GM19238 (cell line): ENCODE measurements around the gene DIPK1B.

Experiments
- DNase-seq: peaks from one replicate; pipeline ENCODE4 v3.0.0; 2011; ENCODE audit warnings: low spot score; ENCODE audit not compliant: insufficient read length

Gene DIPK1B

GRCh38 chr9:136711751-136712689 lies at the start of gene DIPK1B:
Gene DIPK1B, plus strand, starts transcription at chr9:136712572. Its CDS starts 94 bp downstream, at chr9:136712666.
- DNase-seq, result no peak

DNA sequence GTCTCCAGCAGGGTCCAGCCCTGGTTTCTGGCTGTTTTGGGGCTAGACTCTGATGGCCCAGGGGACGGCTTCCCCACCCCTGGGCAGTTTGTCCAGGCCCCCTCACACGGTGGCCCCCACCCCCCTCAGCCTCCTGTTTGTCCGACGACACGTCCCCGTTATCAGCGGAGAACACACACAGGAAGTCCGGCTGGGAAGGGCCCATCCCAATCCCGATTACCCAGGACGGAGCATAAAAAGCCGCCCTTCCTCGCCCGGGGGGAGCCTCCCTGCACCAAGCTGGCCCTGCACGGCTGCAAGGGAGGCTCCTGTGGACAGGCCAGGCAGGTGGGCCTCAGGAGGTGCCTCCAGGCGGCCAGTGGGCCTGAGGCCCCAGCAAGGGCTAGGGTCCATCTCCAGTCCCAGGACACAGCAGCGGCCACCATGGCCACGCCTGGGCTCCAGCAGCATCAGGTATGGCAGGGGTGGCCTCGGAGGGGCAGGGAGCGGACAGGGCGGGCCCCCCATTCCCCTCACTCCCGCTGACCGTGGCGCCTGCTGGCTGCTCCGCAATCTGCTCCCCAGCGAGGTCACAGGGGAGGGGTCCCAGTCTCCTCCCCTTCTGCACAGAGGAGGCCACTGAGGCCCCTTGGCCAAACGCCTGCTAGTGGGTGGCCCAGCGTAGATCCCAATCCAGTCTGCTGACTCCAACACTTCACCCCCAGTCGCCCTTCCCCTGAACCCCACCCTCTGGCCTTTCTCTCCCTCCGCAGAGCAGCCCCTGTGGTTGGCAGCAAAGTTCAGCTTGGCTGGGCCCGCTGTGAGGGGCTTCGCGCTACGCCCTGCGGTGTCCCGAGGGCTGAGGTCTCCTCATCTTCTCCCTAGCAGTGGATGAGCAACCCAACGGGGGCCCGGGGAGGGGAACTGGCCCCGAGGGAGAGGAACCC lies 49.5 kb upstream of the DIPK1B start, which contains the start of gene EGFL7:
TSS of gene EGFL7 (plus strand) at position 261 of the 926 bp plus-strand sequence. CDS start 5,367 bp downstream, outside the sequence.
- DNase-seq, result no peak

DNA sequence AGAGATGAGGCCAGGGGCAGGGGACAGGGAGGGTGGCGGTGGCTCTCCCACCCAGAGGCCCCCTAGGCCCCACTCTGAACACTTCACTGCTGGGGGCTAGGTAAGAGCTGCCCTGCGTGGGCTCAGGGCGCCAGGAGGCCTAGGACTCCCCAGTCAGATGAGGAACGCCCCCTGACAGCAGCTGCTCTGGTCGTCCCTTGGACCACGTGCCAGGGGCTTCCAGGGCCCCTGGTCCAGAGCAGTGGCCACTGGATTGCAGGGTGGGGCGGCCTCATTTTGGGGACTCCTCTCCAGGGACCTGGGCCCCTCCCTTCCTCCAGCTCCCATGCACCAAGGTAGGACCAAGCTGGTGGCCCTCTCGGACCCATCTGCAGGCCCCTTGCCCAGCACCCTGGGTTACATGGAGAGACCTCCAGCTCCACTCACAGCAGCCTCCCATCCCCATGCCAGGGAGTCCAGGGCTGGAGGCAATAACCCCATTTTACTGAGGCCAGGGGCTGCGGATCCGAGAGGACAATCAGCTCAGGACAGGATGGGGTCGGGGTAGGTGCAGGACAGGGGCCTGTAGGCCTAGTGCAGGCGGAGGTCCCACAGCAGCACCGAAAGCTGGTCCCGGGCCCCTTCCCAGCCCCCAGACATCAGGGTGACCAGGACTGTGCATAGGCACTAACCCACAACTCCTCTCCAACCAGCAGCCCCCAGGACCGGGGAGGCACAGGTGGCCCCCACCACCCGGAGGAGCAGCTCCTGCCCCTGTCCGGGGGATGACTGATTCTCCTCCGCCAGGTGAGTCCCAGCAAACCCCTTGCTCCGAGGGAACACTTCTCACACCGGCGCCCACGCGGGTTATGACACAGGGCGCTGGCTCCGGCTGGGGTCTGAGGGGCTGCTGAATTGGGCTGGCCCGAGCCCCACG lies 48.1 kb upstream of the DIPK1B start:
- DNase-seq, result no peak

- no peak for DNase-seq
Measured at GRCh38 chr9:136665111-136665703, 47.2 kb upstream of the DIPK1B start.

GRCh38 chr9:136665704-136666371 lies 46.5 kb upstream of the DIPK1B start:
- no peak for DNase-seq

GRCh38 chr9:136666372-136667213 lies 45.8 kb upstream of the DIPK1B start:
- no peak for DNase-seq

DNA sequence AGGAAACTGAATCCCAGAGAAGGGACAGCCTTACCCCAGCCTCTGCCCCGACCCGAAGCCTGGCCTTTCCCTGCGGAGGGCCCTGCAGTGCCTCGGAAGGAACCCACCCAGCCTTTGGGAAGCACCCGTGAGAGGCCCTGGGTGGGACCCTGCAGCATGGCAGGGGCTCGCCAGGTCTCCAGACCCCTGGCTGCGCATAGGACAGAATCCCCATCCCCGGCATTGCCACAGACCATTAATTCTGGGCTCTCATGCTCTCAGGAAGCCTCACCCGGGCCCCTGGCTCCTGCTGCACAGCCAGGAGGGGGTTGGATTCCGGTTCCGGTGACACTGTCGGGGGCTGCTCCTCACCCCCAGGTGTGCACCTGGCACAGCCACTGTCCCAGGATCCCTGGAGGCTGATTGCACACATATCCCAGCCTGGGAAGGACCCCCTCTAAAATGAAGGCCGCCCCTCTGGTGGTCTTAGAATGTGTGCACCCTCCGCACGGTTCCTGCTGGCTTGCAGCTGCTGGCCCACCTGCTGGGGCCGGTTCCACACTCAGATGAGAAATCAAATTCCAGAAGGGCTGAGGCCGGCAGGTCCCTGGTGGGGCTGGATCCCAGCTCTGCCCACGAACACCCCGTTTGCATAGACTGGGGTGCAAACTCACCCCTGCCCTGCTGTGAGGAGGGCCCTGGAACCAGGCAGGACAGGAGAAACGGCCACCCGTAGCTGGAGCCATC lies 45.0 kb upstream of the DIPK1B start:
- DNase-seq, result no peak

DNA sequence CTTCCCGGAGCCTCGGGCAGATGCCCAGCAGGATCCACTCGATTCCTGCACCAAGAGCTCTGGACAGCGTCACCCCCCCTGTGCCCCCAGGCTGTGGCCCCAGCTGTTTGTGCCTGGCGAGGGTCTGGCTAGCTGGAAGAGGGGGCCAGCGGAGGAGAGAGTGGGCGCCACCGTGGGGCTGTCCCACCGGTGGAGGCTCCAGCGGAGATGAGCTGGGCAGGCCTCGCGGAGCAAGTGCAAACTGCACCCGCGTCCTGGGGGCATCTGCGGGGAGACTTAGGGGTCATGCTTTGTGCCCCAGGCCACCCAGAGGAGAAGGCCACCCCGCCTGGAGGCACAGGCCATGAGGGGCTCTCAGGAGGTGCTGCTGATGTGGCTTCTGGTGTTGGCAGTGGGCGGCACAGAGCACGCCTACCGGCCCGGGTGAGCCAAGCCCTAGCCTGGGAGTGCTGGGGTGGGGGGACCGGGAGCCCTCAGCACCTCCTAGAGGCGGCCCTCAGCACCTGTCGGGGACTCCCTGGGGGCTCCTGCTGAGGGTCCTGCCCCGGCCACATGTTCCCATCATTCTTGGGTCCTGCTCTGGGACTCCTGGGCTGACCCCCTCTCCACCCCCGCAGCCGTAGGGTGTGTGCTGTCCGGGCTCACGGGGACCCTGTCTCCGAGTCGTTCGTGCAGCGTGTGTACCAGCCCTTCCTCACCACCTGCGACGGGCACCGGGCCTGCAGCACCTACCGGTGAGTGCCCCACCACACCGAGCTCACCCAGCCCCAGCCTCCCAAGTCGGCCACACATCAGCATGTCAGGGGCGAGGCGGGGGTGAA lies 44.2 kb upstream of the DIPK1B start:
- no peak for DNase-seq

DNA sequence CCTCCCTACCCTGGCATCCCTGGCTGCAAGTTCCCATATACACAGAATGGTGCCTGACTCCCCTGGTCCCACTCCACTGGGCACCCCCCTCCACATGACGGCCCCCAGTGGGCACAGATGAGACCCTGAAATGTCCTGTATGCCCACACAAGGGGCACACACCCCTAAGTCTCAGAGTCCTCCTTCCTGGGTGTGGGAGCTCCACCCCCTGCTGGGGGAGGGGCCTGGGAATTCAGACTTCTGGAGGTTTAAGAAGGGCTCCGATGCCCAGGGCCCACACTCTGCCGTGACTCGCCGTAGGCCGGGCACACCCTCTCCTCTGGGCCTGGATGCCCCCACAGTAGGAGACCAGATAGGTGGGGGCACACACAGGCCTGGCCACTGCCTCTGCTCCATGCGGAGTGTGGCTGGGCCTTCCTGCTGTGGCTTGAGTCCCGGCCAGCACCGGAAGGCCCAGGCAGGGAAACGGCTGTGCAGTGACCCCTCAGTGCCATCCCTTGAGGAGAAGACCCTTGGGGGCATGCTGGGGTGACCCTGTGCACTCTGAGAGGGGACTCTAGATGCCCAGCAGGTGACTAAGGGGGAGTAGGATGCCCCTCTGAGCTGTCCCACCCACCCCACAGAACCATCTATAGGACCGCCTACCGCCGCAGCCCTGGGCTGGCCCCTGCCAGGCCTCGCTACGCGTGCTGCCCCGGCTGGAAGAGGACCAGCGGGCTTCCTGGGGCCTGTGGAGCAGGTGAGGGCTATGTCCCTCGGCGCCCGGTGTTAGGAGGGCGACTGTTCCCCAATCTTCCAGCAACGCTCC lies 43.2 kb upstream of the DIPK1B start:
- DNase-seq, result no peak

DNA sequence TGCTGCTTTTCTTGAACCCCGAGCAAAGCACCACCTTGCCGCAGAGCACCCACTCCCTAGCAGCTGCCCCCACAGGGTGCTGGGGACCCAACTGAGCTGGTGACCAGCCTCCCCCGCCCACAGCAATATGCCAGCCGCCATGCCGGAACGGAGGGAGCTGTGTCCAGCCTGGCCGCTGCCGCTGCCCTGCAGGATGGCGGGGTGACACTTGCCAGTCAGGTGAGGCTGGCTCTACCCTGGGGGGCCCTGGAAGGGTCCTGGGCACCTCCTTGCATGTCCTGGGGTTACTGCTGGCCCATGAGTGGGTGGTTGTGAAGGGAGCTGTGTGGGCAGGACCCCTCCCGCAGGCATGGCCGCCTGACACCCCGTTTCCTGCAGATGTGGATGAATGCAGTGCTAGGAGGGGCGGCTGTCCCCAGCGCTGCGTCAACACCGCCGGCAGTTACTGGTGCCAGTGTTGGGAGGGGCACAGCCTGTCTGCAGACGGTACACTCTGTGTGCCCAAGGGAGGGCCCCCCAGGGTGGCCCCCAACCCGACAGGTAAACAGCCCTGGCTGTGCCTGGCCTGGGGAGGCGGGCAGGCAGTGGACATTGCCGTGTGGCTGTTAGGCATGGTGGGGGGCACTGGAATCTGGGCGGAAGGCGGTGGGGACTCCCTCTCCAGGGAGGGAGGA lies 42.4 kb upstream of the DIPK1B start:
- DNase-seq, result no peak

DNA sequence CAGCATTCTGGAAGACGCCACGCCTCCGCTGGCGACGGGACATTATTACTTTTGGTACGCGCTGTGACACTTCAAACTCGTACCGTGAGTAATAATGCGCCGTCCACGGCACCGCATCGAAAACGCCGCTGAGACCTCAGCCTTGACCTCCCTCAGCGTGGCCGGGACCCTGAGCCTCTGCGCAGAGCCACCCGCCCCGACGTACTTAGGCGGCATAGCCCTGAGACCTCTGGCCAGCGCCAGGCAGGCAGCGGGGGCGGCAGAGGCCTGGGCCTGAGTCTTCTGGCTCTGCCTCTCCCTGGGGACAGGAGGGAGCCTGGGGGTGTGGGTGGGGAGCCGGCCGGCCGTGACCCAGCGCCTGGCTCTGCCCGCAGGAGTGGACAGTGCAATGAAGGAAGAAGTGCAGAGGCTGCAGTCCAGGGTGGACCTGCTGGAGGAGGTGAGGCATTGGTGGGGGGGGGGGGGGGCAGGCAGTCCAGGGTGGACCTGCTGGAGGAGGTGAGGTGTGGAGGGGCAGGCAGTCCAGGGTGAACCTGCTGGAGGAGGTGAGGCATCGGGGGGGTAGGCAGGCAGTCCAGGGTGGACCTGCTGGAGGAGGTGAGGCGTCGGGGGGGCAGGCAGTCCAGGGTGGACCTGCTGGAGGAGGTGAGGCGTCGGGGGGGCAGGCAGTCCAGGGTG lies 41.7 kb upstream of the DIPK1B start:
- no peak for DNase-seq

DNA sequence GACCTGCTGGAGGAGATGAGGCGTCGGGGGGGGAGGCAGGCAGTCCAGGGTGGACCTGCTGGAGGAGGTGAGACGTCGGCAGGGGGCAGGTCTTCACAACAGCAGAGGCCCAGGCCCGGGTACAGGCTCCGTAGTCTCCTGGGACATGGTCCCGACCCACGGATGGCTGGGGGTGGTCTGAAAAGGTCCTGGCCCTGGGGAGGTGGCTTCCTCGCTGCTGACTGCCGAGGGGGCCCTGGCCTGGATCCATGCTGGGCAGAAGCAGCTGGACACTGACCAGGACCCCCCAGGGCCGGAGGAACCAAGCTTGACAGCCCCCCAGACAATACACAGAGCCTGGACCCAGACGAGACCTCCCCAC lies 41.1 kb upstream of the DIPK1B start:
- DNase-seq, result no peak

DNA sequence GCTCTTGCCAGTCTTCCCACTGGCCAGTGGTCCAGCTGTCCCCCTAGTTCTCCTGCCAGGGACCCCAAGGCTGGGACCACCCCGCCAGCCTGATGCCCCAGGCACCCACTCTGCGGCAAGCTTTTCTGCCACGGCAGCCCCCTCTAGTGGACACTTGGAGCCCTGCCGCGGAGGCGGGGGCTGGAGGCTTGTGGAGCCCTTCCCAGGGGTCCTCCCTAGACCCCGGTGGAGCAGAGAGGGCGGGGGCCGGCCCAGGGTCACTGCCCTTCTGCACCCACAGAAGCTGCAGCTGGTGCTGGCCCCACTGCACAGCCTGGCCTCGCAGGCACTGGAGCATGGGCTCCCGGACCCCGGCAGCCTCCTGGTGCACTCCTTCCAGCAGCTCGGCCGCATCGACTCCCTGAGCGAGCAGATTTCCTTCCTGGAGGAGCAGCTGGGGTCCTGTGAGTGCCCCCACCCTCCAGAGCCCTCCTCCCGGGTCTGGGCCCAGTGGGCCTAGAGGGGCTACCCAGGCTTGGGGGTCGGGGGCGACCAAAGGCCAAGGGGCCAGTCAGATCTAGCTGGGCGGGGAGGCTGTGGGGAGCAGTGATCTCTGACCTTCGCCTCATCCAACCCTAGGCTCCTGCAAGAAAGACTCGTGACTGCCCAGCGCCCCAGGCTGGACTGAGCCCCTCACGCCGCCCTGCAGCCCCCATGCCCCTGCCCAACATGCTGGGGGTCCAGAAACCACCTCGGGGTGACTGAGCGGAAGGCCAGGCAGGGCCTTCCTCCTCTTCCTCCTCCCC lies 40.5 kb upstream of the DIPK1B start:
- DNase-seq, result no peak

- no peak for DNase-seq
Measured at GRCh38 chr9:136672431-136673087, 39.8 kb upstream of the DIPK1B start.
